SU-DHL-6 (cell line): ENCODE data around the gene SMTN.

ENCODE experiments used
- EZH2phosphoT487 ChIP-seq: fragments of 200-600 bp; sonication (generic), shearing (Covaris generic); conservative IDR thresholded peaks from 2 replicates; pipeline ENCODE4 v1.6.1; 2018; ENCODE audit warnings: mild to moderate bottlenecking, antibody characterized with exemption, low read length, moderate library complexity, mixed read lengths
- TF ChIP-seq, protein P1 (sequence below): fragments of 200-600 bp; sonication (generic); IDR thresholded peaks from one replicate; pipeline ENCODE4 v1.5.1; 2017; ENCODE audit warnings: antibody characterized with exemption, mild to moderate bottlenecking, low read length, moderate library complexity; ENCODE audit not compliant: insufficient read depth, poor library complexity, severe bottlenecking

DNA sequence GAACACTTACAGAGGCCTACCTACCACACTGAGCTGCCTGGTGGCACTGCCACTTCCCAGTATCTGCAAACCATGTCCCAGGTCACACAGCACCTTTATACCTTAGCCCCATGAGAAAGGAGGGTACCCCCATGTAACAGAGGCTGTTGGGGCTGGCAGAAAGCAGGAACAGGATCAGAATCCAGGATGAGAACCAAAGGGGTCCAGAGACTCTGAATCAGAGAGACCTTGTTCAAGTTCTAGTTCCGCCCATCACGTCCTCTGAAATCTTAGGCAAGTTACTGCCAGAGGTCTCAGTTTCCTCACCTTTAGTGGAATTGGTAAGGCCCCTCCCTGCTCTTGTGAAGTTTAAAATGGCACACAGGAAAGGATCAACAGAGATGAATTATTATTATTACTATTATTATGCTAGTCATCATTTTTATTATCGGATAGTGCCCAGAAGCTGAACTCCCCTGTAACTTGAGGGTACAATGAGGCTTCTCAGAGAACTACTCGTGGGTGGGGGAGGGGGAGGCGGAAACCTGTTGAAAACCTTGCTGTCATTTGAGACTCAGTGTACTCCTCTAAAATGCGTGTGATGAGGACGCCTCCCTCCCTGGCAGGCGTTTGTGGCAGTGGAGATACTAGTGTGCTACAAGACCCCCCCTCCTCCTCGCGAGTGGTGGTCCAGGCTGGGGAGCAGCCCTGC lies 17.0 kb downstream of the SMTN start:
- TF ChIP-seq EZH2phosphoT487, result no peak
- TF ChIP-seq, protein P1, sequence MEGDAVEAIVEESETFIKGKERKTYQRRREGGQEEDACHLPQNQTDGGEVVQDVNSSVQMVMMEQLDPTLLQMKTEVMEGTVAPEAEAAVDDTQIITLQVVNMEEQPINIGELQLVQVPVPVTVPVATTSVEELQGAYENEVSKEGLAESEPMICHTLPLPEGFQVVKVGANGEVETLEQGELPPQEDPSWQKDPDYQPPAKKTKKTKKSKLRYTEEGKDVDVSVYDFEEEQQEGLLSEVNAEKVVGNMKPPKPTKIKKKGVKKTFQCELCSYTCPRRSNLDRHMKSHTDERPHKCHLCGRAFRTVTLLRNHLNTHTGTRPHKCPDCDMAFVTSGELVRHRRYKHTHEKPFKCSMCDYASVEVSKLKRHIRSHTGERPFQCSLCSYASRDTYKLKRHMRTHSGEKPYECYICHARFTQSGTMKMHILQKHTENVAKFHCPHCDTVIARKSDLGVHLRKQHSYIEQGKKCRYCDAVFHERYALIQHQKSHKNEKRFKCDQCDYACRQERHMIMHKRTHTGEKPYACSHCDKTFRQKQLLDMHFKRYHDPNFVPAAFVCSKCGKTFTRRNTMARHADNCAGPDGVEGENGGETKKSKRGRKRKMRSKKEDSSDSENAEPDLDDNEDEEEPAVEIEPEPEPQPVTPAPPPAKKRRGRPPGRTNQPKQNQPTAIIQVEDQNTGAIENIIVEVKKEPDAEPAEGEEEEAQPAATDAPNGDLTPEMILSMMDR, result no peak
